GM12872 (cell line): ENCODE results near the gene RSF1.
A peak's percentile ranks its signal among the peaks of the same experiment; 100 is the strongest.

Source experiments
- TF ChIP-seq, protein P1 (sequence below): IDR thresholded peaks from 3 replicates; pipeline ENCODE4 v1.5.1; 2011; ENCODE audit warnings: low read depth, mild to moderate bottlenecking, low read length, moderate library complexity; ENCODE audit not compliant: insufficient read depth

The RSF1 gene

DNA sequence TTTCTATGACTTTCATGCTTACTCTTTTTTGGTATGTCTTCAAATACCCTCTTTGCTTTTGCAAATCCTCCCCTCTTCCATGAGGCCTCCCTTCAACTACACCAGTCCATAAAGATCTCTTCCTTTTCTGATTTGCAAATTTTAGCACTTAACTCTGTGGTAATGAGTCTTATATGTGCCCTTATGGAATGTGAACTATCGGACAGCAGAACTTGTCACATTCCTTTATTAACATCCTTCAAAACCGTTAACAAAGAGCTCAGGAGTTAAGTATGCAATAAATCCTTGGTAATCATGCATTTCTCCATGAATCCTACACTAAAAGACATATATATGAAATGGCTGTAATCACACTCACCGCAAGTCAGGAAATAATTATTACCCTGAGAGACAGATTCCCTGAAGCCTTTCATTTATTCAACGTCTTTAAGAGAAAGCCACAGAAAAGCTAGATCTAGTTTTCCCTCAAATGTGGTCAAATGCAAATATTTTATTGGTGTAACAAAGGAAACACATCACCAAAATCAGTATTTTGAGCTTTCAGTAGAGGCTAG, 190.3 kb downstream of the RSF1 start:
- TF ChIP-seq, protein P1, sequence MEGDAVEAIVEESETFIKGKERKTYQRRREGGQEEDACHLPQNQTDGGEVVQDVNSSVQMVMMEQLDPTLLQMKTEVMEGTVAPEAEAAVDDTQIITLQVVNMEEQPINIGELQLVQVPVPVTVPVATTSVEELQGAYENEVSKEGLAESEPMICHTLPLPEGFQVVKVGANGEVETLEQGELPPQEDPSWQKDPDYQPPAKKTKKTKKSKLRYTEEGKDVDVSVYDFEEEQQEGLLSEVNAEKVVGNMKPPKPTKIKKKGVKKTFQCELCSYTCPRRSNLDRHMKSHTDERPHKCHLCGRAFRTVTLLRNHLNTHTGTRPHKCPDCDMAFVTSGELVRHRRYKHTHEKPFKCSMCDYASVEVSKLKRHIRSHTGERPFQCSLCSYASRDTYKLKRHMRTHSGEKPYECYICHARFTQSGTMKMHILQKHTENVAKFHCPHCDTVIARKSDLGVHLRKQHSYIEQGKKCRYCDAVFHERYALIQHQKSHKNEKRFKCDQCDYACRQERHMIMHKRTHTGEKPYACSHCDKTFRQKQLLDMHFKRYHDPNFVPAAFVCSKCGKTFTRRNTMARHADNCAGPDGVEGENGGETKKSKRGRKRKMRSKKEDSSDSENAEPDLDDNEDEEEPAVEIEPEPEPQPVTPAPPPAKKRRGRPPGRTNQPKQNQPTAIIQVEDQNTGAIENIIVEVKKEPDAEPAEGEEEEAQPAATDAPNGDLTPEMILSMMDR = no peak

DNA sequence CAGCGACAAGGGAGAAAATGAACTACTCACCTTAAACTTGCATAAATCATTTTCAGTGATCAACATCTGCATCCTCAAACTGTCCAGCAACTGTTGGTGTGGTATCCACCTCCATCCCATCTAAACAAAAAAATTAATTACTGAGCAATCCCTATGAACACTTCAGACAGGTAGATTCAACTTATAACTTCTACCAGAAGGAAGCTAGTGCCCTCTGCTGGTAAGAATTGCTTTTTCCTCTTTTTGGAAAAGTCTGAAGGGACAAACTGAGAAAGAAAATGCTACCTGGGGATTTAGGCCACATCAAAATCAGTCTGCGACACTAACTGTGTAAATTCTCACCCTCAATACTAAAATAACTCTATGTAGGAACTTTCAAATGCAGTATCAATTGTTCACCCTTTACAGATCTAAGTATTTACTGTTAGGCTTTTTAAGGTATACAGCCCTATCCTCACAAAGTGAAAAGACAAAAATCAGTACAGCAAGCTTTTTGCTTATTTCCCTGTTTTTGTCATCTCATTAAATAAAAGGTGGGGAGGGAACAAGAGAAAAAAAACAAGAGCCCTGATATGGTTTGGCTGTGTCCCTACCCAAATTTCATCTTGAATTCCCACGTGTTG, 200.8 kb downstream of the RSF1 start:
- TF ChIP-seq, protein P1 = peak; percentile 67

DNA sequence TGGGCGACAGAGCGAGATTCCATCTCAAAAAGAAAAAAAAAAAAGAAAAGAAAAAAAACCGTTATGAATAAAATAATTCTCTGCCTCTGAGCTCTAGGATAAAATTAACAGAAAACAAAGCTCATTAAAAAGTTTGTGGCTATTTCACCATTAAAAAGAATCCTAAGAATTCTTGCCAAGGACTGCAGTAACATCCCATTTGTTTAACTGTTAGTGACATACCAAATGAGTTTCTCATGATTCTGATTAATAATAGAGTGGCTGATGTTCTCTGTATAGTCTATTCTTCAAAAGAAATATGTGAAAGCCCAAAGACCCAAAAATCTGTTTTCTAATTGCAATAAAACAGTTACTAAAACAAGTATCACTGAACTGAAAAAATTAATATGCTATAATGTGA, 202.6 kb downstream of the RSF1 start:
- TF ChIP-seq, protein P1 = no peak

DNA sequence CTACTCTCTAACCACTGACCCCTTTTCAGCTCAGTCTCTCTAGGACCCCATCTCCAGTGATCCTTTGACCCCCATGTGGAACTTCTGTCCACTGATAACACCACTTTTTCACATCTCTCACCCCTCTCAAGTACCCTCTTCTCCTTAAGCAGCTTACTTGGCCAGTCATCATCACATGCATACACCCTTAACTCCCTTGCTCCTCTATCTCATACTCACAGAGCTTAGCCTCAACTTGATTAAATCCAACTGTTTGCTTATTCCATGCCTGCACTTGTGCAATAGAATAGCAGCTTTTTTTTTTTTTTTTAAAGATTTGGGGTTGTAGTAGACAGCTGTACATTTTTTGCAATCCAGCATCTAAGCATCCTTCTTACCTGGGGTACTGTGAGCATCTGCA, 208.6 kb downstream of the RSF1 start:
- TF ChIP-seq, protein P1 = no peak
